ENCODE measurements around the gene FADS3.

FADS3 gene

DNA sequence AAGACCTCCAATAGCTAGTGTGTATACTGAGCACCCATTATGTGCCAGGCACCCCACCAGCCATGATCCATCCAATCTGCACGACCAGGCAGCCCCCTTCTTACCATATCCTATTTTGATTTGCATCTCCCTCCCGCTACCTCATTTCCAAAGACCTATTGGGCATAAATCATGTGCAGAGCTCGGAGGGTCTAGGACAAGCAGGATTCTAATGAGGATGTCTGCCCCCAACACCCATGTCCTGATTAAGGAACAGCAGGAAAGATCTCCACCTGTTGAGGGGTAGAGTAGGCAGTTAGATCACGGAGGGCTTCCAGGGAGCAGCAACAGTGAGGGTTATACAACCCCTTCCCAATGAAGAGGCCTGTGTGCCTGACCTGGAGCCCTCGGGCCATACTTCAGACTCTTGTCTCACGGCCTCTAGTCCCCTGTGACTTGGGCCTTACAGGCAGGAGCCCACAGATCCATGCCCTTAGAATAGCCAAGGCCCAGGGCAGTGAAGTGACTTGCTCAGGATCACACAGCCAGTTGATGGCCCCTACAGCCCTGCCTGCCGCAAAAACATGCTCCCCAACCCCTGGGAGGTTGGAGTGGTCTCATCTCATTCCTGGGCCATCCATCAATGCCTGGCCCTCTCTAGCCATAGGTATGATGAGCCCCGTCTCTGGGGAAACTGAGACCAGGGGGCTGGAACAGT, 22.5 kb upstream of the FADS3 start:
- DNase-seq = no peak

- DNase-seq = no peak
Measured at GRCh38 chr11:61912991-61913698, 21.8 kb upstream of the FADS3 start.

- DNase-seq = no peak
Measured at GRCh38 chr11:61912530-61912898, 21.2 kb upstream of the FADS3 start.

GRCh38 chr11:61911701-61912529, 20.6 kb upstream of the FADS3 start:
- DNase-seq = no peak

- DNase-seq = no peak
Measured at GRCh38 chr11:61911128-61911700, 19.9 kb upstream of the FADS3 start.

DNA sequence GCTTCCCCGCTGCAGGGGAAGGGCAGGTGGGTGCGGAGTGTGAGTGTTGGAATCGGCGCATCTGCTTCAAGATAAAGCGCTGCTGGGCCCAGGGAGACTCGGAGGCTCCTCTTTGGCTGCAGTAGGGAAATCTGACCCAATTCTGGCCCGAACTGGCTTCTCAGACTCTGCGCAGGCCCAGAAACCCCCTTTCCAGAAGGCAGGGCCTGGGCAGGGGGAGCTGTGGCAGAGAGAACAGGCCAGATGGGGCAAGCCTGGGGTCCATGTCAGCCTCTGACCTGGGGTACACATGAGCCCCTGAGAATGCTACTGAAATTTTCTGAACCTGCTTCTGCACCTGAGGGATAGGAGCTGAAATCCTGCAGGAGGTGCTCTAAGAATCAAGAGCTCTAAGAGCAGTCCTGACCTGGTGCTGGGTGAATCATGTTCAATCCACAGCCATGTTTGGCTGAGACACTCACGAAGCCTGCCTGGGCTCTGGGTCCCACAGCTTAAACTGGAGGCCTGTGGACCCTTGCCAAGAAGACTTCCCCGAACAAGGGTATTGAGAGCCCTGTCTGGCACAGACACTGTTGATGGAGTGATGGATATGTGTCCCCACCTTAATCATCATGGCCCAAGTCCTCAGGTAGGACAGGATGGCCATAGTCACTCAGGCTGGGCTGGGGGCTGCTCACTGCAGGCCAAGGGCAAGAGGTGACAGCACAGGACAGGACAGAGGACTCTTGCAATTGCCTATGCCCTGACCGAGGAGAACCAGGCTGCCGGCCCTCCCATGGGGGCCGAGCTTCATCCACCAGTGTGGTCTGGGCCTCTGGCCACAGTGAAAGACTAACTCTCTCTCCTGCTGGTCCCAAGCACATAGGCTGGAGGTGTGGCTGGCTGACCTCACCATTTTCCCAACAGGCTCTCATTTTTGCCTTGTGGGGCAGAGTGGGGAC, 19.1 kb upstream of the FADS3 start:
- no peak for DNase-seq

DNA sequence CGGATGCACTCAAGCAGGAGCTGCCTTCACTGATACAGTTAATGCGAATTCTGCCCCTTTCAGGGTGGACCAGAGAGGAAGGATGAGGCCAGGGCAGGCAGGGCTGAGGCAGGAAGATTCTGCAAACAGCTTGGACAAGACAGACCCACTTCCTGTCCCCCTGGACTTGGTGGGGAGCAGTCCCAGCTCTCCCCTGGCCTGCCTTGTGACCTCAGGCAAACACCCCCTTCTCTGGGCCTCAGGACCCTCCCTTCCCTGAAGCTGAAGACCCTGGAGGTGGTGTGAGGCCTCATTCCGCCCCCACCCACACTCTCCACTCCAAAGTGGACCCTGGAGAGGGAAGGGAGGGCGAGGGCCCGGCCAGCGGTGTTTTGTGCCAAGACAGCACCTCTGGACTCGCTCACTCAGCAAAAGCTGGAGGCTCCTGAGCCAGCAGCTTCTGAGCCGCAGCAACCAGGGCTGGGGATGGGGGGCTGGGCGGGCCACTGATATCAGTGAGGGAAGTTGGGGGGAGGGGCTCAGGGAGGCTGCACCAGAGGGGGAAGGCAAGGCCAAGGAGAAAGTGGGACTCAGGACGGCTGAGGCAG, 17.5 kb upstream of the FADS3 start:
- DNase-seq = no peak

GRCh38 chr11:61907871-61908729, 16.8 kb upstream of the FADS3 start:
- no peak for DNase-seq

DNA sequence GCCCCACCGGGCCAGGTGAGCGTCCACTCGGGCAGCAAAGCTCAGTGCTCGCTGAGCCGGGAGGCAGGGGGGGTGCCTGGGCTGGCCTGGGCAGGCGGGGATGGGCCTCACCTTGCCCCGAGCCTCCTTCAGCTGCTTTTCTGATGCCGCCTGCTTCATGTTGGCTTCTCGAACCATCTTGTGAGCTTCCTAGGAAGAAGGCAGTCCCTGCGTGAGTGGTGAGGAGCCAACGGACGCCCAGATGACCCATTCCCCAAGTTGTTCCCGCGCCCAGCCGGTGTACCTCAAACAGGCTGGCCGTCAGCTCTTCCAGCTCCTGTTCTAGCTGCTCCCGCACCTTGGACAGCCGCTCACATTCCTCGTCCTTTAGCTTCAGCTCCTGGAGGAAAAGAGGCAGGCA, 15.9 kb upstream of the FADS3 start:
- no peak for DNase-seq

DNA sequence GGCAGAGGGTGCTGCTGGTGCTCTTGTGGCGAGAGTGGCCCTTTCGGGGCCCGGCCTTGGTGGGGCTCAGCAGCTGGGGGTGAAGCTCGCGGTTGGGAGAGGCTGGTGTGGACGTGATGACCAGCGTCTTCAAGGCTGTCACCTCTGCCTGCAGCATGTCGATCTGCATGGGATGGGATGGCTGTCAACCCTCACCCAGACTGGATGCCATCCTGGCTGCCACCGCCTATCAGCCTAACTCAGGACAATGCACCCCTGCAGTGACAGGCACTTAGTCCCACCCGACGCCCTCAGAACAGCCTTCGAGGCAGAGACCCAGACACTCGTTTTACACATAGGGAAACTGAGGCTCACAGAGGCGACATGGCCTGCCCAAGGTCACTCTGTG, 15.2 kb upstream of the FADS3 start:
- no peak for DNase-seq

DNA sequence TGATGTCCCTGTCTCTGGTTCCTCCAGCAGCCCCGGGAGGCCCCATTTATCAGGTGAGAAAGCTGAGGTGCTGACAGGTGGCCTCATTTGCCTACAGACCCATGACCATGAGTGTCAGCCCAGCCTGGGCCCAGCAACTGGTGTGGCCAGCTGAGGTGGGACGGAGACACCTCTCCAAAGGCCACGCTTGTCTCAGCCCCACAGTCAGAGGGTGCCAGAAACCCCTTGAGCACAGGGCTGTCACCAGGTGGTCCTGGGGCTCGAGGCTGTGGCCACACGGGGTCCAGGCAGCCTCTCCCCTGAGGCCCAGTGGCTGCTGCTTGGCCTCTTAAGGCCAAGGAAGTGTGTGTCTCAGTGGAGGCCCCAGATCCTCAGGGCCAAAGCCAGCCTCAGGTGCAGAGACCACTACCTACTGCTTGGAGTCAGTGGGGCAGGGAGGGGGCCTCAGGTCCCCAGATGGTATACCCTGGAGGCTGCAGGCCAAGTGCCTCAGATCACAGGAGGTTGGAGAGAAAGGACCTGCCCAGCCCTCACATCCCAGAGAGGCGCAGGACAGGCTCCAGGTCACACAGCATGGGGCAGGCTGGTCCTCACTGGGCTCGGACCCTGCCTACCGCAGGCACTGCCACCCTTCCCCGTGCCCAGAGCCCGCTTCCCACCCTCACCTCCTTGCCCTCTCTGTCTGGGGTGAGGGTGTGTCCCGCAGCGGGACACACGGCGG, 14.6 kb upstream of the FADS3 start:
- no peak for DNase-seq

- no peak for DNase-seq
Measured at GRCh38 chr11:61905067-61905696, 13.8 kb upstream of the FADS3 start.

DNA sequence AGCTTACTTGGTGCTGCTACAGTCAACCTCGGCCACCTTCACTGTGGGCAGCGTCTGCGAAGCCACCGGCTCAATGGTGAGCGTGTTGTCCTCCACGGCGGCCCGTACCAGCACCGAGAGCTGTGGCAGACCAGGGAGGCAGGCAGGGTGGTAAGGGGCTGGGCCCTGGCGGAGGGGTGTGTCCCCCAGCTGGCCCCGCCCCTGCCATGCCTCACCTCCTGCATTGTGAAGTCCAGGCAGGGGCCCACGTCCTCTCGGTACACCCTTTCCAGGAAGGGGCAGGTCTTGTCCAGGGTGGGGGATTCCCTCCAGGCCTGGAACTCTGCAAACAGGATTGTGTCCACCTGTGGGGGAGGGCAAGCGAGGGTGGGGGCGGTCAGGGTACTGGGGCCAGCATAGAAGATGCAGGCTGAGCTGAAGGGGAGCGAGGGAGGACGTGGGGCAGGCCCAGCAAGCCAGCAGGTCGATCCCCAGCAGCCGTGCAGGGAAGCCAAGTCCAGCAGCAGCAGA, 13.2 kb upstream of the FADS3 start:
- no peak for DNase-seq

DNA sequence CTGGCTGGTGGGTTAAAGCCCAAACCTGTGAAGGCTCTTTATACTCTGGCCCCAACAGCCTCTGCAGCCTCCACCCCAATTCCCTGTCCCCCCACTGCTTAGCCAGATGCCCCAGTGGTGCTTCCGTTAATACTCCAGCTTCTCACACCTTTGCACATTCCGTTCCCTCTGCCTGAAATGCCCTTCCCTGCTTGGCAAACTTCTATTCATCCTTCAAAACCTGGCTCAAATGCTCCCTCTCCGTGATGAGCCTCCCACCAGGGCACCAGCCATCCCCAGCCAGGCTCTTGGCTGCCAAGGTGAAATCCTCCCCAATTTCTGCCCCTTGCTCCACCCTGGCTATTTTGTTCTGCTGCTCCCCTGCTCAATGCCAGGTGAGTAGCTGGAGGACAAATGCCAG, 12.5 kb upstream of the FADS3 start:
- DNase-seq = no peak

- no peak for DNase-seq
Measured at GRCh38 chr11:61902313-61902712, 11.0 kb upstream of the FADS3 start.

DNA sequence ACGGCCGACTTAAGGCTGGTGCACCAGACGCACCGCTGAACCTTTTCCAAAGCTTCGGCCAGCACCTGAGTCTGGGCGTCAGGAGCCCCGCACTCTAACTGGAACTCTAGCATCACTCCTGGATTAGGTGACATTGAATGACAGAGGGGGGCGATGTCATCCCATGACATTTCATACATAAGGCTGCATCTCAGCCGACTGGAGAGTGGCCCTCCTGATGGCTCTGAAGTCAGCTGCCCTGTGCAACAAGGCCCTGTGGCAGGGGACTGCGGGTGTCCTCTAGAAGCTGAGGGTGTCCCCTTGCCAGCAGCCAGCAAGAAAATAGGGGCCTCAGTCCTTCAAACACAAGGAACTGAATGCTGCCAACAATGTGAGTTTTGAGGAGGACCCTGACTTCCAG, 10.1 kb upstream of the FADS3 start:
- no peak for DNase-seq

GRCh38 chr11:61900251-61900650, 8.9 kb upstream of the FADS3 start:
- no peak for DNase-seq

- peak; percentile 51 for DNase-seq
Measured at GRCh38 chr11:61899146-61899841, 7.9 kb upstream of the FADS3 start.

GRCh38 chr11:61898247-61898582, 6.9 kb upstream of the FADS3 start:
- DNase-seq = no peak
